ENCODE data around the gene MAP3K14.

The MAP3K14 gene

DNA sequence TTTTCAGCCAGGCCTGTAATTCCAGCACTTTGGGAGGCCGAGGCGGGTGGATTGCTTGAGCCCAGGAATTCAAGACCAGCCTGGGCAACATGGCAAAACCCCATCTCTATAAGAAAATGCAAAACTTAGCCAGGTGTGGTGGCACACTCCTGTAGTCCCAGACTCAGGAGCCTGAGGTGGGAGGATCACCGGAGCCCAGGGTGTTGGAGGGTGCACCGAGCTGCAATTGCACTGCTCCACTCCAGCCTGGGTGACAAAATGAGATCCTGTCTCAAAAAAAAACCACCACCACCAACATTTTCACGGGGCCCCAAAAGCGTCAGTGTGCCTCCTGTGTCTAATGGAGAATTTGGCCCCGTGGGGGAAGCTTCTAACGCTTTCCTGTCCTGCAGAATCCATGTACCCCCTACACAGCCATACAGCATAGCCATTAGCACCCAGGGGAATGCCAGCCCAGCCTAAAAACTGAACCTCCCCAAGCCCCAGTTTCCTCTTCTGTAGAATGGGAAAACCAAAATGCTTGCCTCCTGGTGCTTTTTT, 22.2 kb upstream of the MAP3K14 start:
- no peak for DNase-seq

DNA sequence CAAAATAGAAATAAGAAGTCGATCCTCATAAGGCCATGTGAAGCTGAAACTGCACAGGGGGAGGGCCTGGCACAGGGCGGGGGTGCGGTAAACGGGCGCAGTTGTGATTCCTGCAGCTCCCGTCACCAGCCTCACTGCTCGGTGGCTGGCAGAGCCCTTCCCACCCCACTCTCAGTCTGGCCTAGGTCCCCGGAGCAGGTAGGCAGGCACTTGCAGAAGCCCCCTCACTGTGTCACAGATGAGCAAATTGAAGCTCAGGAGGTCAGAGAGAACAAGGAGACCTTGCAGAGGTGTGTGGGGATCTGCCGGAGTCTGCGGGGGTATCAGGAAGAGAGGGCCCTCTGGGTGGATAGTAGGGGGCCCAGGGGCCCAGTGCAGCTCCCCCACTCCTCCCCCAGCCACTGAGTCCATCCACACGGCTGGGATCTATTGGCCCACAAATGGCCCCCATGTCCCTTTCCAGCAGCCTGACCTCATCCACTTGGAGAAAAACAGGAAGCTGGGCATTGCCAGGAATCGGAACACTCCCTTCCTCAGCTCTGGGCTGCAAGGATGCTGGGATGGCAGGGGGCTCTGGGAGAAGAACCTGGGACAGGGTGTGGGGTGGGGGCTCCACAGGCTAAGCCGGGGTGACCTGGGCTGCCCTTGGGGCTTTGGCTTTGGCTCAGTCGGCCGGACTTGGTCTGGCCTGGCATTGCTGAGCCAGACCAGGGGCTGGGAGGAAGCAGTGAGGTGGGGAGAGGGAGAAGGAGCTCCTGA, 21.4 kb upstream of the MAP3K14 start:
- no peak for DNase-seq

DNA sequence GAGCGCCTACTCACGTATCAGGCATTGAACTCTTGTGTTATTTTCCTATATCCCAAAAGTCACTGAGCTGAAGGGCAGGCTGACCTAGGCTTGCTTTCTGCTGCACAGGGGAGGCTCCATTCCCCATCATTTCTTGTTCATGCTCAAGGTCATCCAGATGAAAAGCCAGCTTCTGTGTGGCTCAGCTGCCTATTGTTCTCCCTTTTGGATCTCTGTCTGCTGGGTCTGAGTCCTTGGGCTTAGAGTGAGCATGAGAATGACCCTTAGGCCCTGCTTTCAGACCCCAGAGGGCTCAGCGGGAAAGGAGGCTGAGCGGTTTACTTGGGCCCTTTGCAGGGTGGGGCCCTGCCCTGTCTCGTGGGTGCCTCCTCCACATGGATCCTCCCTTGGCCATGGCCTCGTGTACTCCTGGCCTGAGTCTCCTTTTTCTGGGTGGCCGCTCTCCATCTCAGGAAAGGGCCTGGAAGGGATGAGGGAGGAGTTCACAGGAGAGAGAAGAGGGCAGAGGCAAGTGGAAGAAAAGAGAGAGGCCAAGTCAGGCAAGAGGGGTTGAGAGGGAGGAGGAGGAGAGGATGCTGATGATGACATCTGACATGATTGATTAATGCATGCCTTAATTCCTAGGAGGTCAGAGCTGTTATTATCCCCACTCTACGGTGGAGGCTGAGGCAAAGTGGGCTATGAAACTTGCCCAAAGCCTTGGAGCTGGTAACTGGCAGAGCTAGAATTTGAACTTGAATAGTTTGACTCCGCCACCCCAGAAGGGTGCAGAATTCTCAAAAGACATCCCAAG, 19.8 kb upstream of the MAP3K14 start:
- DNase-seq, result no peak

DNA sequence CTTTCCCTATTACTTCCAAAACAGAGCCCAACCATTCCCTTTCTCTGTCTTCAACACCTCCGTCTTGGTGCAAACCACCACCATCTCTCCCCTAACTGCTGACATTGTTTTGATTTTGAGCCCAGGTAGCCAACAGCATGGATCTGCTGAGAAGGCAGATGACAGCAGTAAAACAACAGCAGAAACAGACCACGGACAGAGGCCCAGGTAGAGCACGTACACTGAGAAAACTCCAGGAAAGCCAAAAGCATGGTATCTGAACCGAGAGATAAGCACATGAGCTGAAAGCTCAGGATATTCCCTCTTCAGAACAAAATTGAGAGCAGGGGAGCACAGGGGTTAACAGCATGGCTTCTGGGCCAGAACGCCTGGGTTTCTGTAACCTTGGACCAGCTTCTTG, 18.9 kb upstream of the MAP3K14 start:
- DNase-seq, result no peak

DNA sequence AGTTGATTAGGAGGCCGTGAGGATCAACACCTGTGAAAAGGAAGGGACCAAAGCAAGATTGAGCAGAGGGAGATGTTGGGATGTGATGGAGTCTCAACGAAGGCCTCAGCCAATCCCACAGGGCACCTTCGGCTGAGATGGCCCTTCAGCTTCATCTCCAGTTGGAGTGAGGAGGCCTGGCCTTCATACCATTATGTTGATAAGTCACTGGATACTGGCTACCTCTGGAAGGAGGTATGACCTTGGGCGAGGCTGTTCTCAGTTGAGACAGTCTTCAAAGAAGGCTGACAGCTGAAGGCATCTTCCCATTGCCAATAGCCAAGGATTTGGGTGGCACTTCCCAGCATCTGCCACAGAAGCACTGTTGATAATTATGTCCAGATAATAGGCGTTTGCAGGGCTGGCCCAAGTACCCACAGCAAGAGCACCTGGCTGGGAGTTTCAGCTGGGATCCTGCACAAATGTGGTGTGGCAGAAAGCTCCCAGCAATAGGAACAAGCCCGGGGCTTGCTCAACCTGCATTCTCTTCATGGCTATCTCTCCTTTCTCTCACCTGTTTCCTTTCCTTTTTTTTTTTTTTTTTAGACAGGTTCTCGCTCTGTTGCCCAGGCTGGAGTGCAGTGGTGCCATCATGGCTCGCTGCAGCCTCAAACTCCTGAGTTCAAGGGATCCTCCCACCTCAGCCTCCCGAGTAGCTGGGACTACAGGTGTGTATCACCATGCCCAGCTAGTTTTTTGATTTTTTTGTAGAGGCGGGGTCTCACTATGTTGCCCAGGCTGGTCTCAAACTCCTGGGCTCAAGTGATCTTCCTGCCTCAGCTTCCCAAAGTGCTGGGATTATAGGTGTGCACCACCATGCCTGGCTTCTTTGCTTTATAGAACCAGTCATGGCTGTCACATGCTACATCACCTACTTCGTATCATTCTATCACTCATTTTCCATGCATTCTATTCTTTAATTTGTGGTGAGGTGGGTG, 18.2 kb upstream of the MAP3K14 start:
- DNase-seq, result no peak

DNA sequence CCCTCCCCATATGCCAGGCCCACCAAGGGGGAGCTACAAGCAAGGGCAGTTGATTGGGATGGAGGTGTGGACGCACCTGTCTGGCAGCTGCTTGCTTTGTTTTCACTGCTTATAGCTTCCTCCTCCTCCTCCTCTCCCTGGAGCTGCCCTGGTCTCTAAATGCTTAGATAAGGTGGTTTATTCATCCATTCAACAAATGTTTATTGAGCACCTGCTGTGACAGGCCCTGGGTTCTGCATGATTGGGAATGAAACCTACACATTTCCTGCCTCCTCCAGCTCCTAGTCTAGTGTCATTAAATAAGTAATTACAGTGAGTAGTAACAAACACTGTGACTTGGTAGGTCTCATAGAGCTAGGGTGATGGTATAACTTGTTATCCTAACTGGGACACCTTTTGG, 17.4 kb upstream of the MAP3K14 start:
- DNase-seq, result no peak

DNA sequence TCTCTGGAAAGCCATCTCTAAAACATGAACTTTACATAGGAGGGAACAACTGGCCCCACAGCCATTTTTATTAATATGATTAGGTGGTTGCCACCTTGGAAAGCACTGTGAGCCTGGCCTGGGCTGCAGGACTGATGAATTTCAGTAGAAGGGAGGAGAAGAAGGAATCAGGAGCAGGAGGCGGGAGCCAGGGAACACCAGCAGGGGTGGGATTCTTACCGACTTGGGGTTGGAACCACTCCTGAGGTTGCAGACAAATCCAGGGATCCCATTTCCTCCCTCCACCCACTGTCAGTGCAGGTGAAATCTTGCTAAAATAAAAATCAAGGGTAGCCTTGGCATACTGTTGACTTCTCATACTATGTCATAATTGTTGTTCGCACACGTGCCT, 16.9 kb upstream of the MAP3K14 start:
- DNase-seq, result no peak

DNA sequence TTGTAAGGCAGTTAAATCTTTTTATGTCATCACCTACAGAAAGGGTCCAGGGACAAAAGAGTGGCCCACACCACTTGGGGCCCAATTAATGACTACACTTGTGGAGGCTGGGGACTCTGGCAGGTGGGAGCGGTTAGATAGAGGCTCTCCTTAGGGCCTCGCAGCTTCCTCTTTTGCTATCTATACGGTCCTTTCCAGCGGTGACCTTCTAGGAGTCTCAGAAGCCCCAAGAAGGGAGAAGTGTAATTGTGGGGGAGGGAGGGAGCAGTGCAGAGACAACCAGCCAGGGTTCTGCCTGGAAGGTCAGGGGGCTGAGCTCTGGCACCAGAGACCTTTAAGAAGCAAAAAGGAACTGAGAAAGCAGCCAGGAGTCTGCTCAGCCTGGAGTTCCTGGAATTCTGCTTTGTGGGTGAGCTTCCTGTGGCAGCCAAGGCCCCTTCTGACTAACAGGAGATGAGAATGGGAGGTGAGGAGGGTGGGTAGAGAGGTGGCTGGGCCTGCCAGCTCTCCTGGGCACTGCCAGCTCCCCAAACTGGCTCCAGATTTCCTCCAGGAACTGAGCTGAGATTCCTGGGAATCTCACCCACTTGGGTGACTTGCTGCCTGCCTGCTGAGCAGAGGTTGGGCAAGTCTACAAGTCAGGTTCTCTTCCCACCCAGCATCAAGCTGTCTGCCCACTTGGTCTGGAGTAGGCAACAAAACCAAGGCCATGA, 16.3 kb upstream of the MAP3K14 start:
- no peak for DNase-seq

DNA sequence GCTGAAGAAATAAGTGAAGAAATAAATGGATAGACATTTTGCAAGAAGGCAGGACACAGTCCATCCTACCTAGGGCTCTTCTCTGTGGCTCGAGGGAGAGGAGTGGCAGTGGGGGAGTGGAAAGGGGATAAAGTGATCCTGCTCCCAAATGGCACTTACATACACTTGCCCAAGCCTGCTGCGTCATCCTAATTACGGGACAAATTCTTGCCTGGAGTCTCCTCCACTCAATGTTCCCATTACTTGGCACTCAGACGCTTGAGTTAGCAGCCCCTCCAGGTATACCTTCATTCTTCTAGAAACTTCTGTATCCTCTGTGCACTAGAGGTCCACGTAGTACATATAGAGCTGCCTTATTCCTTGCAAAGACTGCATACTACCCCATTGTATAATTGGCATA, 15.7 kb upstream of the MAP3K14 start:
- no peak for DNase-seq

DNA sequence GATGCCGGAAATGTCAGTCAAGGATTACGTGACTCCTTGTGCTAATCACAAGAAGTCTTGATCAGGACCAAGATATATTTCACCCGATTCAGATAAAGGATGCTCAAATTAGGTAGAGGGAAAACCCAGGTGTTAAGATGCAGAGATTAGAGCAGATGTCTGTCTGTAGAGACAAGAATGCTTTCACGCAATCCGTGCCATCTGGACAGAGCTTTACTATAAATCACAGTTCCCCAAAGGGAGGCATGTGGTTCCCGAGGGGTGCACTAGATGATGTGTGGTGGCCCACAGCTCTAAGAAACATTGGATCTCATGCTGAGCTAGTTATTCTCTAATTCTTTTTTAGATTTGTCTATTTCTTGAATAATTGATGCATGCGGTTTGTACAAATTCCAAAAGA, 9.8 kb upstream of the MAP3K14 start:
- DNase-seq, result no peak

DNA sequence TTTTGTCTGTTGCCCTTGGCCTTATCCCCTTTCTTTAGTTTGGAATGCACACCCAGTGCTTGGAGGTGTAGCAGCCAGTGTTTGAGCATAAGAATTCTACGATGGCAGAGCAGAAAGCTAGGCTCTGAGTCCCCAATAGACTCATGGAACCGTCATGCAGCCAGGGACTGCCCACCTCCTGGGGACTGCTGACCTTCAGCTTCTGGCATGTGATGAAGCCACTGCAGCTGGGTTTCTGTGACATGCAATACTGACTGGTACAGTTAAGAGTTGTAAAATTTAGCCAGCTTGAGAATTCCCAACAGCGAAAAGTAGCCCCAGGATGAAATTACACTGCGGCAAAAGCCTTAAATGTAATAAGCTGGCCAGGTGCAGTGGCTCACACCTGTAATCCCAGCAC, 9.0 kb upstream of the MAP3K14 start:
- no peak for DNase-seq

DNA sequence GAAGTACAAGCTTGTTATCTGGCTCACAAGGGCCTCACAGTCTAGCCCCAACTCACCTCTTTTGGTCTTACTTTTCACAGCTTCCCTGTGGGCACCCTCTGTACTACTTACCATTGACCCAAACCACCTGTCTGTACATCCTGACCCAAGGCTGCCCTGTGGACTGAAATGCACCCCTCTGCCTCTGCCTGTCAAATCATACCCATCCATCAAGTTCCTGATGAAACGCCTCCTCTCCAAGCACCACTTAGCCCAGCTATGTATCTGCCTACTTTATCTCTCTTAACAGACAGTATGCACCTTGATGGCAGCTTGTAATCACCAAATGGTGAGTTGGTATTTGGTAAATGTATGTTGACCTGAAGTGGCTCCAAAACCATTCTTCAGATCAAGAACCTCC, 7.5 kb upstream of the MAP3K14 start:
- DNase-seq, result no peak

DNA sequence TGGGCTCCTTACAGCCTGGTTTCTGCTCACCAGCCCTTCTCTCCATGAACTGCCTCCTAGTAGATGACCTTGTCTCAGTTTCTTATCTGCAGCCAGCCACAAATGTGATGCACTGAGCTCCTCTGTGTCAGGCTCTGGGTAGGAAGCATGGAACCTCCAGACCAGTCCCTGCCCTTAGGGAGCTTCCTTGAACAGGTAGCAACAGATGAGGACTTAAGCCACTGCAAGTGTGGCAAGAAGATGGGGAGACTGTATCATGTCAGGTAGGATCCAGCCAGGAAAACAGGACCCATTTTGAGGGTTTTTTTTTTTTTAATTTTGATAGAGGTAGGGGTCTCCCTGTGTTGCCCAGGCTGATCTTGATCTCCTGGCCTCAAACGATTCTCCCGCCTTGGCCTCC, 5.3 kb upstream of the MAP3K14 start:
- no peak for DNase-seq

DNA sequence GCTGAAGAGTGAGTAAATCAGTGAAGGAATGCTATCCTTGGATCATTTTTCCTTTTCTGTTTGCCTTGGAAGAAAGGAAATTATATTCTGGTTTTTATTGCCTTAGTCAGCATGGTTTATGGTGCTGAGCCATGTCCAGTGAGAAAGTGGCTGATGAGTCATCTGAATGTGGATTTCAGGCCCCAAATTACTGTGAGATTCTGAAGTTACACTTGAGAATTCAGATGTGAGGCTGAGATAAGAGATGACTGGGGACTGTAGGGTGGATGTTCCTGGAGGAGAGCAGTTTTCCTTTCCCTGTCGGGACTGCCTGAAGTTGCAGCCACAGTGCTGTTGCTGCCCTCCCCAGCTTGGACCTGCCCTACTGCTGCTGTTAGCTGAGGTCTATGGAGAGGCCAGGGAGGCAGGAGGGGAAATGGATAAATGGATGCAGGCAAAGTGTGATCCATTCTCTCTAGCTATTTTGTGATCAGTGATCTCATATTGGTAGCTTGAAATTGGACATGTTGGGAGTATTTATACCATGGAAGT, 4.2 kb upstream of the MAP3K14 start:
- no peak for DNase-seq

DNA sequence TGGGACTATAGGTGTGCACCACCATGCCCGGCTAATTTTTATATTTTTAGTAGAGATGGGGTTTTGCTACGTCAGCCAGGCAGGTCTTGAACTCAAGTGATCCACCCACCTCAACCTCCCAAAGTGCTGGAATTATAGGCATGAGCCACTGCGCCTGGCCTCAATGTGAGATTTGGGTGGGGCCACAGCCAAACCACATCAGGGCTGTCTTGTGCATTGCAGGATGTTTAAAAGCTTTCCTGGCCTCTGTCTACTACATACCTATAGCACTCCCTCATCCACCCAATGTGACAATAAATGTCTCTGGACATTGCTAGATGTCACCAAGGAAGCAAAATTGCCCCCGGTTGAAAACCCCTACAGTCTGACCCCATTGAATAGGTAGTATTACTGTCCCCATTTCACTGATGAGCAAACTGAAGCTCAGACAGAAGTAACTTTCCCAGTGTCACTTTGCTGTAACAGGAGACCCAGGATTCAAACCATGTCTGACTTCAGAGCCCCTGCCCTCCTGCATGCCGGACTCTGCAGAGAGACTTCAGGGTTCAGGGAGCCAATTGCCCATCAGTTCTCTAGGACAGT, 3.6 kb upstream of the MAP3K14 start:
- no peak for DNase-seq

DNA sequence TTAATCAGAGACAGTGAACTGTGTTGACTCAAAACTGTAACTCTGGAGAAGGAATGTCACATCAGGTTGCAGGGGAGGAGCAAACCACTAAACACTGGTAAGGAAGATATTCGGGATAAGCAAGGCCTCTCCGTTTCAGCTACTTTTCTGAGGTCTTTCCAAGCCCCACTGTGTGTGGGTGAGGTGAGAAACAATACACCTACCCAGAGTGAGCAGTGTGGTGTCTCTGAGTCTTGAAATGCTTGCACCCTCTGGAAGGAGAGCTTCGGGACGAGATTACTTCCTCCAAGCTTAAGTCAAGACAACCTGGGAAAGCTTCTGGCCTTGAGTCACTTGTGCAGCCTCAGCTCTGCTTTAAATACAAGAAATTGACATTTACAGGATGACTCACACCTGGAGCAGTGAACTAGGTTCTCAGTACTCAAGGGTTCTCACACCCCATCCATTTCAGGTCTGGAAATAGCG, 2.5 kb upstream of the MAP3K14 start:
- no peak for DNase-seq

DNA sequence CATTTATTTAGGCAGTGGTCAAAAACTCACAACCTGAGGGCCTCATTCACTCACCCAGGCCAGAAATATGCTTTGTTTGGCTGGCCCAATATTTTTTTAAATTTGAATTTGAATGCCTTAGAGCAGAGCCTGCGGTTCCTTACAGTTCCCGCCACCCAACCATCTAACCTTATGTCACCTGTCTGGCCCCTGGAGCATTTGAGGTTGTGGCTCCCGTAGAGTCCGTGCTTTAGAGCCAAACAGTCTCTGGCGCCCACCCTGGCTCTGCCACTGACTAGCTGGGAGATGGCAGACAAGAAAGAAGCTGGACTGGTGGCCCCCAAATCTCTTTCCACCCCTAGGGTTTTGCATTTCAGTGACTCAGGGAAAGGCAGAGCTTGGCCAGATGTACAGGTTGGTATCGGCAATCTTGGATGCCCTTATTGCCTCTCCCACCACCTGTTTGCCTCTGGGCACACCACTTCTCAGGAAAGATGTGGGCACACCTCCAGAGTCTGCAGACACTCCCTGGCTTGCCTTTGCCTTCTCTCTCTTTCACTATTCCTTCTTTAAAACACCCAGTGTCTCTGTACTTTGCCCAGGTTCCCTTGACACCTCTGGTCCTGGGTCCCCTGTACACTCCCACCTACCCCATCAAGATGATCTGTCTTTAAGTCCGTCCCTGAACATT, 1.9 kb upstream of the MAP3K14 start:
- no peak for DNase-seq

DNA sequence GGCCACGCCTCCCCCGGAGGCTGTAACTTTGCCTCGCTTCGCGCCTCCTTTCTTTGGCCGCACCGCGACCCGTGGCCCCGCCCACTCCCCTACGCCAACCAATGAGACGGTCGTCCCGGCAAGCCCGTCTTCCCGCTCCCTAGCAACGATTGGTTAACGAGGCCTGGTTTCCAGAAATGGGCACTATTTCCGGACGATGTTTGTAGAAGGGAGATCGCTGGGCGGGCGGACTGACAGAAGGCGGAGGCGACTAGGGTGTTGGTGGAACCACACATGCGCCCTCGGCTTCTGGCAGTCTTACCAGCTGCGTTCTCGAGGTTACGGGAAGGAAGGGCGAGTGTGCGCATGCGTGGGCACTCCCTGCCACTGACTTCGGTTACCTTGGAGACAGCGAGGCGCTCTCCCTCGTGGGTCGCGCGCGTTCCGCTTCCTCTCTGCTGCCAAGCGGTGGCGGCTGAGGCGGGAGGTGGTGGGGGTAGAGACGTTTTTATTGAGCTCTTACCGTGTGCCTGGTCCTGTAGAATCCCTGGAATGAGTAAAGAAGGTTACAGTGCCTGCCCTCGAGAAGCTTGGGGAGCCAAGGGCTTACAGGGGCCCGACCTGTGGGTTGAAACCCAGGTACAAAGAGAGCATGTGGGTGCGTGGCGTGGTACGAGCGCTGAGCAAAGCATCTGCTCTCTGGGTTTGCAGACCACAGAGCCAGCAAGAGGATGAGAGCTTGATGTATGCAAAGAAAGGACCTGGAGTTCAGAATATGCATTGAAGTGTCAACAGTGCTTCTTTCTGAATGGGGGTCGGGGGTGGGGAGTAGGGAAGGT, 500 bp upstream of the MAP3K14 start:
- peak; percentile 99 for DNase-seq

DNA sequence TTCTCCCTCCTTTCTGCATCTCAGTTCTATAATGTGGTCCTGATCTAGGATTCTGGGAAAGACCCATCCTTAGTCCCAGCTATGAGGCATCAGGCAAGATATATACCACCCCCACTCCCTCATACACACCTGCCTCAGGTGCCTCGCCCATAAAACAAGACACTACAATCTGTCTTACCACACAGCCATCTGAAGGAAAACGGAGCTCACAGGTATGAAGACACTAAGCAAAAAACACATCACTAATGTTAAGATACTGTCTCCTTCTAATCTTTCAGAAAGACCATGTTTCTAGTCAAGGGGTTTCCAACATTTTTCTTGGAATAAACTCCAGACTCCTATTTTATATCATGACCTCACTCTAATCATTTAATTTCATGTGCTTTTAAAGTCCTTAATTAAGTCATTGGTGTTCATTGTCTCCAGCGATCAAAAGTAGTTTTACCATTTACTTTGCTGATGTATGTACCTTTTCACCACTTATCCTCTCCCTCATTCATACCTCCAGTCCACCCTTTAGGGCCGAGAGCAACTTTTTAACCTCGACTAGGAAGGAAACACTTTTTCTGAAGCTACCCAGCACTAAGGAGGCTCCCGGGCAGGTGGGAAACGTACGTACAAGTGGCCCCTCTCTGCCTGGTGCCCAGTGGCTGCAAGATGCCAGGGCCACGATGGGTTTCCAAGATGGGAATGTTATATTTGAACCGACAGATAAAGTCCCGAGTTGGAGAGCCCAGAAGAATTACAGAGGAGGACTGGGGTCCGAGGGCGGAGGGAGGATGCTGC, 979 bp downstream of the MAP3K14 start:
- DNase-seq, result no peak
